ENCODE results near the gene DACT1. TPM values are rescaled to one million over a fixed set of nuclear protein-coding genes. Genes with fewer than 3 reads are reported as not detected.

The DACT1 gene
- total RNA-seq, 2 donors from 2014 or later, result 0.42 to 4.2 TPM

DNA sequence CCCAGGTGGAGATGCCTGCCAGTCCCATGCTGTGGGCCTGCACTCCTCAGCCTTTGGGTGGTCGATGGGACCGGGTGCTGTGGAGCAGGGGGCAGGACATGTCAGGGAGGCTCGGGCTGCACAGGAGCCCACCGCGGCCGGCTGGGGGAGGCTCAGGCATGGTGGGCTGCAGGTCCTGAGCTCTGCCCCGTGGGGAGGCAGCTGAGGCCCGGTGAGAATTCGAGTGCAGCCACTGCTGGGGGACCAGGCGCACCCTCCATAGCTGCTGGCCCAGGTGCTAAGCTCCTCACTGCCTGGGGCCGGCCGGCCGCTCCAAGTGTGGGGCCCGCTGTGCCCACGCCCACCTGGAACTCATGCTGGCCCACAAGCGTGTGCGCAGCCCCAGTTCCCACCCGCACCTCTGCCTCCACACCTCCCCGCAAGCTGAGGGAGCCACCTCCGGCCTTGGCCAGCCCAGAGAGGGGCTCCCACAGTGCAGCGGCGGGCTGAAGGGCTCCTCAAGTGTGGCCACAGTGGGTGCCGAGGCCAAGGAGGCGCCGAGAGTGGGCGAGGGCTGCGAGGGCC is 49.6 kb downstream of the DACT1 start:
- no peaks in the 10 kb centered on the region for H3K4me1 Mint-ChIP-seq
- Histone ChIP-seq H3K9ac (ENCODE audit: extremely low read depth, low read length, poor library complexity, severe bottlenecking) (no peak overlapping the region), H3K36me3 (ENCODE audit: control insufficient read depth, insufficient read depth, low read length) (no peaks in the 10 kb centered on the region), H3K9me3 (ENCODE audit: control insufficient read depth, low read length) (peaks cover 12% of the 10 kb centered on the region), H3K4me1 (ENCODE audit: control insufficient read depth, insufficient read depth, low read length) (no peaks in the 10 kb centered on the region), H3K27ac (ENCODE audit: low read depth, low read length) (no peak overlapping the region), H3K4me3 (ENCODE audit: low read length) (no peak overlapping the region), H3K27me3 (ENCODE audit: control insufficient read depth, insufficient read depth, low read length, poor library complexity, severe bottlenecking) (no peaks in the 10 kb centered on the region)
- H3K9me3 Mint-ChIP-seq, result peaks cover 31% of the 10 kb centered on the region
- DNase-seq, result no peak
- no peaks in the 10 kb centered on the region for H3K27me3 Mint-ChIP-seq (ENCODE audit: insufficient read depth)
- WGBS, 2 experiments (ENCODE audit: insufficient coverage in 1 of 2, insufficient read length in 1 of 2), result 96 to 98% methylated on average over 8 to 27 of the region's 27 CpGs
- H3K4me3 Mint-ChIP-seq, result no peak overlapping the region
- no peak overlapping the region for H3K27ac Mint-ChIP-seq
- H3K36me3 Mint-ChIP-seq (ENCODE audit: low read depth), result peaks cover 6% of the 10 kb centered on the region
- TF ChIP-seq, protein P1, sequence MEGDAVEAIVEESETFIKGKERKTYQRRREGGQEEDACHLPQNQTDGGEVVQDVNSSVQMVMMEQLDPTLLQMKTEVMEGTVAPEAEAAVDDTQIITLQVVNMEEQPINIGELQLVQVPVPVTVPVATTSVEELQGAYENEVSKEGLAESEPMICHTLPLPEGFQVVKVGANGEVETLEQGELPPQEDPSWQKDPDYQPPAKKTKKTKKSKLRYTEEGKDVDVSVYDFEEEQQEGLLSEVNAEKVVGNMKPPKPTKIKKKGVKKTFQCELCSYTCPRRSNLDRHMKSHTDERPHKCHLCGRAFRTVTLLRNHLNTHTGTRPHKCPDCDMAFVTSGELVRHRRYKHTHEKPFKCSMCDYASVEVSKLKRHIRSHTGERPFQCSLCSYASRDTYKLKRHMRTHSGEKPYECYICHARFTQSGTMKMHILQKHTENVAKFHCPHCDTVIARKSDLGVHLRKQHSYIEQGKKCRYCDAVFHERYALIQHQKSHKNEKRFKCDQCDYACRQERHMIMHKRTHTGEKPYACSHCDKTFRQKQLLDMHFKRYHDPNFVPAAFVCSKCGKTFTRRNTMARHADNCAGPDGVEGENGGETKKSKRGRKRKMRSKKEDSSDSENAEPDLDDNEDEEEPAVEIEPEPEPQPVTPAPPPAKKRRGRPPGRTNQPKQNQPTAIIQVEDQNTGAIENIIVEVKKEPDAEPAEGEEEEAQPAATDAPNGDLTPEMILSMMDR (conservative IDR thresholded peaks at IDR 0.05), result no peak

DNA sequence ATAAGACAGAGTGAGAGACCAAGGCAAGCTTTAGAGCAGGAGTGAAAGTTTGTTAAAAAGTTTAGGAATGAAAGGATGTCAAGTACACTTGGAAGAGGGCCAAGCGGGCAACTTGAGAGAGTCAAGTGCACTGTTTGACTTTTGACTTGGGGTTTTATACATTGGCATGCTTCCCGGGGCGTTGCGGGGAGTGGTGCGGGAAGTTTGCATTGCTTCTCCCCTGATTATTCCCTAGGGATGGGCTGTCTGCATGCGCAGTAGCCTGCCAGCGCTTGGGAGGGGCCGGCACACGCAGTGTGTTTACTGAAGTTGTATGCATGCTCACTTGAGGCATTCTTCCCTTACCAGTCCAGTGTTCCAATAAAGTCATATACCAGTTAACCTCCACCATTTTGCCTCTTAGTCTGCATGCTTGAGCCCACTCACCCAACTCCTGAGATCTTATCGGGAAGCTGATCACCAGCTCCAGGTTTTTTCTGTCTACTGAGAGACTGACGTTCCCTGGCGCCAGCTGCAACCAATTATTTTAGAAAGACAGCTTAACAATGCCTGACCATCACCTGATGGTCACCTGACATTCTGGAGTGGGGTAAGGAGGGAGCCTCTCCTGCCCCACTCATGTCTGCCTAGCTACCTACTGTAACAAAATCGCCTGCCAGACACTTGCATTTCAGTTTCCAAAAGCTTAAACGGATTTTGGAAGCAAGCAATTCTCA is 53.2 kb downstream of the DACT1 start:
- no peak for DNase-seq
- H3K27me3 ChIP-seq (ENCODE audit: control insufficient read depth, insufficient read depth, low read length, poor library complexity, severe bottlenecking), result no peaks in the 10 kb centered on the region
- H3K27me3 Mint-ChIP-seq (ENCODE audit: insufficient read depth), result no peaks in the 10 kb centered on the region
- no peak overlapping the region for H3K4me3 ChIP-seq (ENCODE audit: low read length)
- H3K4me3 Mint-ChIP-seq, result no peak overlapping the region
- peaks cover 12% of the 10 kb centered on the region for H3K9me3 ChIP-seq (ENCODE audit: control insufficient read depth, low read length)
- no peak overlapping the region for H3K27ac ChIP-seq (ENCODE audit: low read depth, low read length)
- H3K4me1 Mint-ChIP-seq, result no peaks in the 10 kb centered on the region
- no peak overlapping the region for H3K9ac ChIP-seq (ENCODE audit: extremely low read depth, low read length, poor library complexity, severe bottlenecking)
- 94 to 96% methylated on average over 14 of the region's 14 CpGs for WGBS, 2 experiments (ENCODE audit: insufficient coverage in 1 of 2, insufficient read length in 1 of 2)
- TF ChIP-seq, protein P1 (conservative IDR thresholded peaks at IDR 0.05), result no peak
- H3K36me3 ChIP-seq (ENCODE audit: control insufficient read depth, insufficient read depth, low read length), result no peaks in the 10 kb centered on the region
- peaks cover 6% of the 10 kb centered on the region for H3K36me3 Mint-ChIP-seq (ENCODE audit: low read depth)
- no peaks in the 10 kb centered on the region for H3K4me1 ChIP-seq (ENCODE audit: control insufficient read depth, insufficient read depth, low read length)
- peaks cover 24% of the 10 kb centered on the region for H3K9me3 Mint-ChIP-seq
- no peak overlapping the region for H3K27ac Mint-ChIP-seq

DNA sequence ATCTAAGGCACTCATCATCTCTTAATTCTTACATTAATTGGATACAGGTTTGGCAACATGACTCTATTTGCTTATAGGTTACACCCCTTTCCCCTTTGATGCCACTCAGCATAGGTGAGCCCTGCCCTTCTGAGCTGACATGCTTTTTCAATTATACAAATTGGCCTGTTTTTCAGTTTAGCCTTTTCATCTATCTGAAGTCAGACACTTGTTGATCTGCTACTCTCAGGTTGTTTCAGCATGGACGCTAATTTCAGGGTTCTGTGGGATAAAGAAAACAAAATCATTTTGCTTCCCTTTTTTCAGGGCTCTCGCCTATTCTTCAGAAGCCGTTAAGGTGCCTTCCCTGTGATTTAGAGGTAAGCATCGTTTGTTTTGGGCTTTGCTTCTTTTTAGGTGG is 55.3 kb downstream of the DACT1 start:
- H3K4me1 Mint-ChIP-seq, result peaks cover 7% of the 10 kb centered on the region
- TF ChIP-seq, protein P1 (conservative IDR thresholded peaks at IDR 0.05), result no peak
- H3K36me3 ChIP-seq (ENCODE audit: control insufficient read depth, insufficient read depth, low read length), result no peaks in the 10 kb centered on the region
- H3K4me3 ChIP-seq (ENCODE audit: low read length), result no peak overlapping the region
- no peaks in the 10 kb centered on the region for H3K36me3 Mint-ChIP-seq (ENCODE audit: low read depth)
- no peak overlapping the region for H3K27ac Mint-ChIP-seq
- no peak overlapping the region for H3K9ac ChIP-seq (ENCODE audit: extremely low read depth, low read length, poor library complexity, severe bottlenecking)
- no peaks in the 10 kb centered on the region for H3K4me1 ChIP-seq (ENCODE audit: control insufficient read depth, insufficient read depth, low read length)
- no peak for DNase-seq
- no peaks in the 10 kb centered on the region for H3K27me3 Mint-ChIP-seq (ENCODE audit: insufficient read depth)
- no peaks in the 10 kb centered on the region for H3K27me3 ChIP-seq (ENCODE audit: control insufficient read depth, insufficient read depth, low read length, poor library complexity, severe bottlenecking)
- H3K4me3 Mint-ChIP-seq, result no peak overlapping the region
- H3K9me3 Mint-ChIP-seq, result peaks cover 11% of the 10 kb centered on the region
- H3K27ac ChIP-seq (ENCODE audit: low read depth, low read length), result no peak overlapping the region
- 90 to 95% methylated on average over 3 to 4 of the region's 4 CpGs for WGBS, 2 experiments (ENCODE audit: insufficient coverage in 1 of 2, insufficient read length in 1 of 2)
- H3K9me3 ChIP-seq (ENCODE audit: control insufficient read depth, low read length), result peaks cover 7% of the 10 kb centered on the region

Data from endodermal cell (in vitro differentiated cells).